GM19043 (cell line): ENCODE measurements around the gene CHPF.

Source experiments
- ATAC-seq: cut with Tn5 transposase; IDR thresholded peaks from one replicate; pipeline ENCODE4 v1.9.1; 2021; ENCODE audit warnings: low read depth; ENCODE audit not compliant: unreplicated experiment

CHPF gene

GRCh38 chr2:219543596-219544358, at the start of gene CHPF, which contains the start of gene TMEM198:
Gene CHPF, minus strand, starts transcription at chr2:219543809. Its CDS starts 271 bp downstream, at chr2:219543538.
Gene TMEM198, plus strand, starts transcription at chr2:219544028. Its CDS starts 700 bp downstream, at chr2:219544728.
- peak; percentile 76 for ATAC-seq

- ATAC-seq = no peak
Measured at GRCh38 chr2:219593154-219593553, 49.5 kb upstream of the CHPF start.

- ATAC-seq = no peak
Measured at GRCh38 chr2:219592736-219593135, 49.1 kb upstream of the CHPF start.

GRCh38 chr2:219591091-219591490, 47.5 kb upstream of the CHPF start:
- no peak for ATAC-seq

GRCh38 chr2:219581346-219581745, 37.7 kb upstream of the CHPF start:
- ATAC-seq = no peak

GRCh38 chr2:219578811-219579613, 35.4 kb upstream of the CHPF start:
- ATAC-seq = no peak

- no peak for ATAC-seq
Measured at GRCh38 chr2:219576505-219577388, 33.1 kb upstream of the CHPF start.

GRCh38 chr2:219575566-219576504, 32.2 kb upstream of the CHPF start:
- ATAC-seq = no peak

GRCh38 chr2:219574484-219575311, 31.1 kb upstream of the CHPF start:
- no peak for ATAC-seq

- ATAC-seq = no peak
Measured at GRCh38 chr2:219573166-219573565, 29.6 kb upstream of the CHPF start.

GRCh38 chr2:219572237-219573001, 28.8 kb upstream of the CHPF start, which contains the start of gene INHA:
Gene INHA, plus strand, starts transcription at chr2:219572310. Its CDS starts 65 bp downstream, at chr2:219572375.
- ATAC-seq = no peak

GRCh38 chr2:219571311-219572236, 28.0 kb upstream of the CHPF start, which contains the start of gene OBSL1:
Gene OBSL1, minus strand, starts transcription at chr2:219571539. Its CDS starts 307 bp downstream, at chr2:219571232.
- ATAC-seq = no peak

GRCh38 chr2:219570924-219571310, 27.3 kb upstream of the CHPF start:
- no peak for ATAC-seq

- ATAC-seq = no peak
Measured at GRCh38 chr2:219570194-219570923, 26.8 kb upstream of the CHPF start.

- ATAC-seq = no peak
Measured at GRCh38 chr2:219569635-219570034, 26.0 kb upstream of the CHPF start.

GRCh38 chr2:219569041-219569440, 25.4 kb upstream of the CHPF start:
- no peak for ATAC-seq
